Measurements from ENCODE around the gene MPI. TPM values are rescaled to one million over a fixed set of nuclear protein-coding genes. Genes with fewer than 3 reads are reported as not detected.

The MPI gene
- total and polyA plus RNA-seq, 2 of the 8 experiments (the other 6 are each of a cell fraction or from before 2014, with no cell fraction given), result 31.0 to 74.8 TPM

- TF ChIP-seq CHD7 (IDR thresholded peaks at IDR 0.05; ENCODE audit: insufficient replicate concordance, low read length) (no peak), CTCF (IDR thresholded peaks at IDR 0.05; ENCODE audit: control extremely low read depth in 1 of 3, insufficient read depth in 1 of 3, low read depth in 1 of 3, low read length in 3 of 3) (no peak), POLR2AphosphoS5 (IDR thresholded peaks at IDR 0.05; ENCODE audit: low read depth, low read length) (no peak), CBX5 (IDR thresholded peaks at IDR 0.05; ENCODE audit: low read depth, low read length) (no peak), CHD2 (IDR thresholded peaks at IDR 0.05; ENCODE audit: low read length) (no peak), PHF8 (conservative IDR thresholded peaks at IDR 0.05; ENCODE audit: low read depth, low read length) (no peak), TBP (IDR thresholded peaks at IDR 0.05; ENCODE audit: low read depth, low read length) (no peak), JUN (IDR thresholded peaks at IDR 0.05; ENCODE audit: low read depth, low read length) (no peak)
Observed at GRCh38 chr15:74864296-74864695, 25.5 kb upstream of the MPI start (continued).
